Measurements from ENCODE around the gene FCRL2.

Gene FCRL2

DNA sequence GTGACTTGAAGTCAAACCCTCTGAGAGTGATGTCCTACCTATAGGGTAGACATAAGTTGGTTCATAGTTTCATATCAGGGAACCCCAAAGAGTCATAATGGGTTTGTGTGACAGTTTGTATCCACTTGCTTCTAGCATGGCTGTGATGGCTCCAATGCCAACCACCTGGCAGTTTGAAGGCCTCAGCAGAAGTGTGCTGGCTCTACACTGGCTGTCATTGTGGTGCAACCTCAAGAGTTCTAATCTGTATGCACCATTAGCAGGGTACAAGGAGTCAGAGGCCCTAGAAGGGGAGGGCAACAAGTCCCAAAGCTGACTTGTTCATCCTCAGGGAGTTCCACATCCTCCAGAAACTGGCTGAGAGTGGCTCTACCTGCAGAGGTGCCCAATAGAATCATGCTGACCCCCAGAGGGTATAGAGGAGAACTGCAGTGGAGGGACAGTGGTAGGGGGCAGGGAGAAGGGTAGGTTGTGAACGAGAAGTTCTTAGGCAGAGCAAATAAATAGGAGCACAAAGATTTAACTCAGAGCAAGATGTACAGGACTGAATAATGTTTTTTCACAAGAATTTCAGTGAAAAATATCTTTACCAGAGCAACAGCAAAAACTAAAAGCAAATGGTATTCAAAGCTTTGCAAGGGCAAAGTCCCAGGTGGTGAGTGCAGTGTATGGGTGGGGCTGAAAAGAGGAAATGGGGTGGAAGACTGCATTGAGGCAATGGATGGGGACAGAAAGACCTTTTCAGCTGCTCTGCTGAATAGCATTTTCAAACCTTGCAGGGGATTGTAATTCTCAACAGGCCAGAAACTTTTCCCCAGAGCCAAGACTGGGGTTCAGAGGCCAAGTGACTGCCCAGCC, 3.2 kb downstream of the FCRL2 start:
- Histone ChIP-seq H3K79me2 (no peaks in the 10 kb centered on the region), H3K9ac (no peak overlapping the region), H3K27ac (no peak overlapping the region), H3K4me3 (ENCODE audit: low read depth, low read length) (no peak overlapping the region), H3K9me3 (ENCODE audit: control insufficient read depth, low read length) (no peaks in the 10 kb centered on the region), H3K36me3 (ENCODE audit: control insufficient read depth, insufficient read depth, low read length) (no peaks in the 10 kb centered on the region), H3K4me2 (ENCODE audit: low read length) (no peak overlapping the region), H2AFZ (no peak overlapping the region), H3K27me3 (ENCODE audit: control insufficient read depth, insufficient read depth, low read length) (no peaks in the 10 kb centered on the region), H3K4me1 (no peaks in the 10 kb centered on the region)
- TF ChIP-seq, protein P1, sequence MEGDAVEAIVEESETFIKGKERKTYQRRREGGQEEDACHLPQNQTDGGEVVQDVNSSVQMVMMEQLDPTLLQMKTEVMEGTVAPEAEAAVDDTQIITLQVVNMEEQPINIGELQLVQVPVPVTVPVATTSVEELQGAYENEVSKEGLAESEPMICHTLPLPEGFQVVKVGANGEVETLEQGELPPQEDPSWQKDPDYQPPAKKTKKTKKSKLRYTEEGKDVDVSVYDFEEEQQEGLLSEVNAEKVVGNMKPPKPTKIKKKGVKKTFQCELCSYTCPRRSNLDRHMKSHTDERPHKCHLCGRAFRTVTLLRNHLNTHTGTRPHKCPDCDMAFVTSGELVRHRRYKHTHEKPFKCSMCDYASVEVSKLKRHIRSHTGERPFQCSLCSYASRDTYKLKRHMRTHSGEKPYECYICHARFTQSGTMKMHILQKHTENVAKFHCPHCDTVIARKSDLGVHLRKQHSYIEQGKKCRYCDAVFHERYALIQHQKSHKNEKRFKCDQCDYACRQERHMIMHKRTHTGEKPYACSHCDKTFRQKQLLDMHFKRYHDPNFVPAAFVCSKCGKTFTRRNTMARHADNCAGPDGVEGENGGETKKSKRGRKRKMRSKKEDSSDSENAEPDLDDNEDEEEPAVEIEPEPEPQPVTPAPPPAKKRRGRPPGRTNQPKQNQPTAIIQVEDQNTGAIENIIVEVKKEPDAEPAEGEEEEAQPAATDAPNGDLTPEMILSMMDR (IDR thresholded peaks at IDR 0.05) = no peak

DNA sequence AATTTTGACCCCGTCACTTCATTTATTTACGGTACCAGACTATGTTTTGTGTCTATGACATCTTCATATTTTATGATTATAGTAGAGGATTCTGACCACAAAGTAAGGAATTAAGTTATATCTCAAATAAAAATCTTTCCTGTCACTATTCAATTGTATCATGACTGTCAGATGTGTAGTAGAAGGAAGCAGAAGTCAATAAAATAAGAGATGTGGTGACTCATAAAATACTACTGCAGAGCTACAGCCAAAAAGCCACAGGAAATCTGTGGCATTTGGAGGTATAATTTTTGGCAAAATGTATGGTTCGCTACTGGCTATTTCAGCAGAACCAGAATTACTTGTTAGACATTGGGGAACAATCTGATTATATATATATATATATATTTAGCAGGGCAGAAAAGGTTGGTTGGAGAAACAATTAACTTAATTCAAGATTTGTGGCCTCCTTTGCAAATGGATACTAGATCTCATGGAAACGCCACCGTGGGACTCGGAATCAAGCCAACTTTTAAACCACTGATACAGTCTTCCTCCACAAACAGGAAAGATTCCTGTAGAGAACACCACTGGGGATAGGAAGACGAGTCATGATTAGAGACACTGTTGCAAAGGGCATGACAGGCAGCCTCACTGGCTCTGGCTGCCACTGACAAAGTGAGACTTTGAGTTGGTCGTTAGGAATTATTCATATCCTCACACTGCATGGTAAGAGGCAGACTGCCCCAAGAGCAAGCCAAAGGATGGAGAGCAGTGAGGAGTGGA, 5.1 kb downstream of the FCRL2 start:
- no peaks in the 10 kb centered on the region for H3K79me2 ChIP-seq
- no peak overlapping the region for H2AFZ ChIP-seq
- no peaks in the 10 kb centered on the region for H3K36me3 ChIP-seq (ENCODE audit: control insufficient read depth, insufficient read depth, low read length)
- H3K4me1 ChIP-seq = no peaks in the 10 kb centered on the region
- TF ChIP-seq, protein P1 (IDR thresholded peaks at IDR 0.05) = no peak
- H3K9me3 ChIP-seq (ENCODE audit: control insufficient read depth, low read length) = no peaks in the 10 kb centered on the region
- H3K4me2 ChIP-seq (ENCODE audit: low read length) = no peak overlapping the region
- no peak overlapping the region for H3K9ac ChIP-seq
- no peaks in the 10 kb centered on the region for H3K27me3 ChIP-seq (ENCODE audit: control insufficient read depth, insufficient read depth, low read length)
- no peak overlapping the region for H3K27ac ChIP-seq
- no peak overlapping the region for H3K4me3 ChIP-seq (ENCODE audit: low read depth, low read length)

DNA sequence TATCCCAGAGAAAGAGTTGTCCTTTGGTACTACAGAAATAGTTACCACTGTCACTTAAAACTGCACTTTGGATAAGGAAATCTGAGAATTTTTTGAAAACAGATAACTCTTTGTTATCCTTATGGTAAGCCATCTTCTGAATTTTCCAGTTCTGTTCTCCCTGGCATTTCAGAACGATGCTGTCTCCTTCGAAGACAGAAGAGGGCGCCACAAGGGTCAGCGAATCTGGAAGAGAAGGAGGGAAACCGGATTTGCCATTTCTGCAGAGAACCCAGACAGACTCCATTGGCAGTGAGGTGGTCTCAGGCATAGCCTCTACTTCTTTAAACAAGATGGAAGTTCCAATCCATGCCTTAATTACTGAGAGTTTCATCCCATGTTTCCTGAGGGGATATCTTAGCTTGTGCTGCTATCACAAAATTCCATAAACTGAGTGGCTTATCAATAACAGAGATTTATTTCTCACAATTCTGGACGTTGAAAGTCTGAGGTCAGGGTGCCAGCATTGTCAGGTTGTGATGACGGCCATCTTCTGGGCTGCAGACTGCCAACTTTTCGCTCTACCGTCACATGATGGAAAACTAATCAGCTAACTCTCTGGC, 6.4 kb downstream of the FCRL2 start:
- H3K9ac ChIP-seq = no peak overlapping the region
- H3K36me3 ChIP-seq (ENCODE audit: control insufficient read depth, insufficient read depth, low read length) = no peaks in the 10 kb centered on the region
- no peaks in the 10 kb centered on the region for H3K27me3 ChIP-seq (ENCODE audit: control insufficient read depth, insufficient read depth, low read length)
- H2AFZ ChIP-seq = no peak overlapping the region
- no peak overlapping the region for H3K4me3 ChIP-seq (ENCODE audit: low read depth, low read length)
- H3K27ac ChIP-seq = no peak overlapping the region
- H3K9me3 ChIP-seq (ENCODE audit: control insufficient read depth, low read length) = no peaks in the 10 kb centered on the region
- TF ChIP-seq, protein P1 (IDR thresholded peaks at IDR 0.05) = no peak
- no peaks in the 10 kb centered on the region for H3K79me2 ChIP-seq
- no peaks in the 10 kb centered on the region for H3K4me1 ChIP-seq
- H3K4me2 ChIP-seq (ENCODE audit: low read length) = no peak overlapping the region

DNA sequence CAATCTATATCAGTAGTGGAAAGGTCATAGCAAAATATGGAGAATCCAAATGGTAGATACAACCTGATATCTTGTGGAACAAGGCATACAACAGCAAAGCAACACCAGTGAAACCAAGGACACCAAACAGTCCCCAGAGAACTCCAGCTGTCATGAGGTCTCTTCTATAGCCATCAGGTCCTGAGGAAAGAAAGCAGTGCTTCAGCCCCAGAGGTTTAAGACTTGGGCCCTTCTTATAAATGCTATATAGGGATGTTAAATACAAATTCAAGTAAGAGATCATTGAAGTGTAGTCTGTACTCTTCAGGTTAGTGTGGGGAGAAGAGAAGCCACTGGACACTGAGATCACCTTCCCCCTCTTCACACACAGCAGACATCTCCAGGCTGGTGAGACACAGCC, 10.1 kb downstream of the FCRL2 start:
- H3K4me3 ChIP-seq (ENCODE audit: low read depth, low read length) = no peak overlapping the region

More for the DNA sequence above, 10.1 kb downstream of the FCRL2 start:
- no peak overlapping the region for H2AFZ ChIP-seq
- no peaks in the 10 kb centered on the region for H3K9me3 ChIP-seq (ENCODE audit: control insufficient read depth, low read length)
- H3K4me1 ChIP-seq = no peaks in the 10 kb centered on the region
- H3K79me2 ChIP-seq = no peaks in the 10 kb centered on the region
- no peaks in the 10 kb centered on the region for H3K27me3 ChIP-seq (ENCODE audit: control insufficient read depth, insufficient read depth, low read length)
- no peak overlapping the region for H3K27ac ChIP-seq
- TF ChIP-seq, protein P1 (IDR thresholded peaks at IDR 0.05) = no peak
- no peak overlapping the region for H3K9ac ChIP-seq
- H3K4me2 ChIP-seq (ENCODE audit: low read length) = no peak overlapping the region
- H3K36me3 ChIP-seq (ENCODE audit: control insufficient read depth, insufficient read depth, low read length) = no peaks in the 10 kb centered on the region

Data from parathyroid adenoma (tissue), 2 donors.